AG04449 (cell line): Measurements from ENCODE around the gene HOXA1.
A peak's percentile ranks its signal among the peaks of the same experiment; 100 is the strongest.

Experiments used
- CTCF ChIA-PET: fragments of 350-600 bp; formaldehyde crosslinking; extraction: SDS; loops from one replicate; lab custom pipeline; 2021; ENCODE audit warnings: antibody characterized with exemption; lab: Yijun Ruan, JAX
- POLR2A ChIA-PET: fragments of 400-600, 350-600 bp; formaldehyde crosslinking; extraction: SDS; loops from one replicate; lab custom pipeline; 2020; ENCODE audit warnings: antibody characterized with exemption, inconsistent platforms; lab: Yijun Ruan, JAX
- DNase-seq: peaks from one replicate; pipeline ENCODE4 v3.0.0-alpha.2; 2010; ENCODE audit warnings: low read depth, low spot score
- H3K4me3 ChIP-seq: 2 replicates; pipeline ENCODE4 v1.5.1; 2011; ENCODE audit warnings: low read depth, mild to moderate bottlenecking, control low read depth, low read length
- CTCF ChIP-seq: IDR thresholded peaks from one replicate; pipeline ENCODE4 v1.5.1; 2011; ENCODE audit warnings: mild to moderate bottlenecking, moderate library complexity, low read length, control low read depth, inconsistent platforms; ENCODE audit not compliant: insufficient read depth; ENCODE audit errors: missing control alignments

The HOXA1 gene

GRCh38 chr7:27132978-27133377 is 37.2 kb upstream of the HOXA1 start:
- no peak for TF ChIP-seq CTCF
- ChIA-PET CTCF (interaction anchor here (1.2 to 2.5 kb wide), 3 partner anchors 11 to 446 kb away, joined by 3 to 19 read pairs (median 16); partner anchors contain the start of gene HOXA5), POLR2A (no interaction called here)
- no peak for DNase-seq
- H3K4me3 ChIP-seq, result no peak overlapping the region

- CTCF ChIA-PET, result interaction anchor here (1.1 to 3.4 kb wide), 9 partner anchors 12 to 465 kb away, joined by 3 to 32 read pairs (median 6); partner anchors contain the start of genes HOXA3 and HOXA5
- POLR2A ChIA-PET, result no interaction called here
- no peak overlapping the region for H3K4me3 ChIP-seq
- DNase-seq, result no peak
- no peak for TF ChIP-seq CTCF
Measured at GRCh38 chr7:27132214-27132613, 36.4 kb upstream of the HOXA1 start.

- ChIA-PET POLR2A (interaction anchor here (1.3 to 1.6 kb wide), 2 partner anchors 20 to 35 kb away, joined by 5 to 6 read pairs; no protein-coding TSS in a partner anchor), CTCF (interaction anchor here (0.8 to 3.4 kb wide), 13 partner anchors 10 to 1239 kb away, joined by 3 to 32 read pairs (median 5); partner anchors contain the start of genes HOXA3 and HOXA5)
- no peak for DNase-seq
- no peak for TF ChIP-seq CTCF
- H3K4me3 ChIP-seq, result peak overlapping the region; percentile 68
Measured at GRCh38 chr7:27131390-27131819, 35.6 kb upstream of the HOXA1 start.

GRCh38 chr7:27130540-27131389 is 35.0 kb upstream of the HOXA1 start, which contains the start of gene HOXA4:
HOXA4 (minus strand) TSS chr7:27130757; CDS start chr7:27130733, 24 bp downstream.
- peak within 1 kb of the TSS; percentile 68 for H3K4me3 ChIP-seq
- POLR2A ChIA-PET, result interaction anchor here (1.3 to 1.6 kb wide), 2 partner anchors 20 to 34 kb away, joined by 5 to 6 read pairs; no protein-coding TSS in a partner anchor
- no peak for DNase-seq
- no peak for TF ChIP-seq CTCF
- CTCF ChIA-PET, result interaction anchor here (0.8 to 3.4 kb wide), 14 partner anchors 9 to 1238 kb away, joined by 3 to 32 read pairs (median 4); partner anchors contain the start of gene HOXA5

- ChIA-PET CTCF (interaction anchor here (0.9 to 3.4 kb wide), 8 partner anchors 11 to 463 kb away, joined by 3 to 32 read pairs (median 6); partner anchors contain the start of gene HOXA5), POLR2A (interaction anchor here (1.3 to 1.6 kb wide), 2 partner anchors 21 to 33 kb away, joined by 5 to 6 read pairs; no protein-coding TSS in a partner anchor)
- no peak for TF ChIP-seq CTCF
- H3K4me3 ChIP-seq, result peak overlapping the region; percentile 68
- no peak for DNase-seq
Measured at GRCh38 chr7:27129729-27130539, 34.1 kb upstream of the HOXA1 start.
